GM12872 (cell line): Measurements from ENCODE around the gene CDC42EP1.

Source experiments
- TF ChIP-seq, protein P1 (sequence below): IDR thresholded peaks from 3 replicates; pipeline ENCODE4 v1.5.1; 2011; ENCODE audit warnings: low read depth, mild to moderate bottlenecking, low read length, moderate library complexity; ENCODE audit not compliant: insufficient read depth

Gene CDC42EP1

DNA sequence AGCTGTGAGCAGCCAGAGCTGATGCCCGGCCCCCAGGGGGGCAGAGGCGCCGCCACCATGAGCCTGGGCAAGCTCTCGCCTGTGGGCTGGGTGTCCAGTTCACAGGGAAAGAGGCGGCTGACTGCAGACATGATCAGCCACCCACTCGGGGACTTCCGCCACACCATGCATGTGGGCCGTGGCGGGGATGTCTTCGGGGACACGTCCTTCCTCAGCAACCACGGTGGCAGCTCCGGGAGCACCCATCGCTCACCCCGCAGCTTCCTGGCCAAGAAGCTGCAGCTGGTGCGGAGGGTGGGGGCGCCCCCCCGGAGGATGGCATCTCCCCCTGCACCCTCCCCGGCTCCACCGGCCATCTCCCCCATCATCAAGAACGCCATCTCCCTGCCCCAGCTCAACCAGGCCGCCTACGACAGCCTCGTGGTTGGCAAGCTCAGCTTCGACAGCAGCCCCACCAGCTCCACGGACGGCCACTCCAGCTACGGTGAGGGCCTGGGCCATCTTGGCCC lies 6.1 kb downstream of the CDC42EP1 start:
- TF ChIP-seq, protein P1, sequence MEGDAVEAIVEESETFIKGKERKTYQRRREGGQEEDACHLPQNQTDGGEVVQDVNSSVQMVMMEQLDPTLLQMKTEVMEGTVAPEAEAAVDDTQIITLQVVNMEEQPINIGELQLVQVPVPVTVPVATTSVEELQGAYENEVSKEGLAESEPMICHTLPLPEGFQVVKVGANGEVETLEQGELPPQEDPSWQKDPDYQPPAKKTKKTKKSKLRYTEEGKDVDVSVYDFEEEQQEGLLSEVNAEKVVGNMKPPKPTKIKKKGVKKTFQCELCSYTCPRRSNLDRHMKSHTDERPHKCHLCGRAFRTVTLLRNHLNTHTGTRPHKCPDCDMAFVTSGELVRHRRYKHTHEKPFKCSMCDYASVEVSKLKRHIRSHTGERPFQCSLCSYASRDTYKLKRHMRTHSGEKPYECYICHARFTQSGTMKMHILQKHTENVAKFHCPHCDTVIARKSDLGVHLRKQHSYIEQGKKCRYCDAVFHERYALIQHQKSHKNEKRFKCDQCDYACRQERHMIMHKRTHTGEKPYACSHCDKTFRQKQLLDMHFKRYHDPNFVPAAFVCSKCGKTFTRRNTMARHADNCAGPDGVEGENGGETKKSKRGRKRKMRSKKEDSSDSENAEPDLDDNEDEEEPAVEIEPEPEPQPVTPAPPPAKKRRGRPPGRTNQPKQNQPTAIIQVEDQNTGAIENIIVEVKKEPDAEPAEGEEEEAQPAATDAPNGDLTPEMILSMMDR = no peak

DNA sequence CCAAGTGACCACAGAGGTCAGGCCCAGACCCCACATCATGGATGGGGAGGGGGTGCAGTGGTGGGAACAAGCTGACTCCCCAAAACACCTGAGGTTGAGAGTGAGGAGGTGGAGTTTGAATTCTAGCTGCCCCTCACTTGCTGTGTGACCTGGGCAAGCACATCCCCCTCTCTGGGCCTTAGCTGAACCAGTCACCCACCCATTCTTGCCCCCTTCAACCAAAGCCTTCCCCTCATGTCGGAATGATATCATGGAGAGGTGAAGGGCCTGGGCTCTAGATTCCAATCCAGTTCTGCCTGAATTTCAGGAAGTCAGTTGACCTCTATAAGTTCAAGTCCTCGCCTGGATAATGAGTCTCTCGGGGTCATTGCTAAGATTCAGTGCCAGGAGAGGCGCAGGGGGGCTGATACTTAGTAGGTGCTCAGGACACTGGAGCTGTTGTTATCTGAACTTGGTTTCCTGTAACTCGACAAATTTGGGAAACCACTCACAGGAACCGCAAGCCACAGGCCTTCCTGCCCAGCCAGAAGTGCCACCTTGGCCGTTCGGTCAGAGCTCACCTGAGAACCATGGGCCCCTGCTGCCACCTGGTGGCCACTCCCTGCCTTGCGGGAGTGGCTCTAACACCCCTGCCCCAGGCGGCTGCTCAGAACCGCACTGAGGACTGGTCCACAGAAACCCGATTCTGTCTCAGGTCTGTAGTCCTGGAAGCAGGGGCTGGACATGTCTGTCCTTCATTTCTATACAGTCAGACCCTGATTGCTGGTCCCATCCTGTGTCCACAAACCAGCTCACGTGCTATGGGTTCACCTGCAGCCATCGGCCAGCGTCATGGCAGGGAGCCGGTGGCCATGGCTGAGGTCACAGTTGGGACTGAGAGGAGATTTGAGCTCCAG lies 6.9 kb downstream of the CDC42EP1 start:
- TF ChIP-seq, protein P1 = peak; percentile 99

DNA sequence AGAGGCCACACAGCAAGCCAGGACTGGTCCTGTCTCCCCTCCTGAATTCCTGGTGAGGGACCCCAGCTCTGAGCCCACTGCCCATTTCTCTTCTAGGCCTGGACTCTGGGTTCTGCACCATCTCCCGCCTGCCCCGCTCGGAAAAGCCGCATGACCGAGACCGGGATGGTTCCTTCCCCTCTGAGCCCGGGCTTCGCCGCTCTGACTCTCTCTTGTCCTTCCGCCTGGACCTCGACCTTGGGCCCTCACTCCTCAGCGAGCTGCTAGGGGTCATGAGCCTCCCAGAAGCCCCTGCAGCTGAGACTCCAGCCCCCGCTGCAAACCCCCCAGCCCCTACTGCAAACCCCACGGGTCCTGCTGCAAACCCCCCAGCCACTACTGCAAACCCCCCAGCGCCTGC lies 7.7 kb downstream of the CDC42EP1 start:
- TF ChIP-seq, protein P1 = no peak

DNA sequence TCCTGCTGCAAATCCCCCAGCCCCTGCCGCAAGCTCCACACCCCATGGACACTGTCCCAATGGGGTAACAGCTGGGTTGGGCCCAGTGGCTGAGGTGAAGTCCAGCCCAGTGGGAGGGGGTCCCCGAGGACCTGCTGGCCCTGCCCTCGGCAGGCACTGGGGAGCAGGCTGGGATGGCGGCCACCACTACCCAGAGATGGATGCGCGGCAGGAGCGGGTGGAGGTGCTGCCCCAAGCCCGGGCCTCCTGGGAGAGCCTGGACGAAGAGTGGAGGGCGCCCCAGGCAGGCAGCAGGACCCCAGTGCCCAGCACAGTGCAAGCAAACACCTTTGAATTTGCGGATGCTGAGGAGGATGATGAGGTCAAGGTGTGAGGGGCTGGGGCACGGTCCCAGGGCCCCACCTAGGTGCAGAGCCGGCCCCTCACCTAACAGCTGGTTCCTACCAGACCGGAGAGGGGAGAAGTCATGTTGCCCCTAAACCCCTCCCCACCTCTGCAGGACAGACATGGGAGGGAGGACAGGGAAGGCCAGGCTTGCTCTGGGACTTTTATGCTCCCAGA lies 8.2 kb downstream of the CDC42EP1 start:
- TF ChIP-seq, protein P1 = no peak

DNA sequence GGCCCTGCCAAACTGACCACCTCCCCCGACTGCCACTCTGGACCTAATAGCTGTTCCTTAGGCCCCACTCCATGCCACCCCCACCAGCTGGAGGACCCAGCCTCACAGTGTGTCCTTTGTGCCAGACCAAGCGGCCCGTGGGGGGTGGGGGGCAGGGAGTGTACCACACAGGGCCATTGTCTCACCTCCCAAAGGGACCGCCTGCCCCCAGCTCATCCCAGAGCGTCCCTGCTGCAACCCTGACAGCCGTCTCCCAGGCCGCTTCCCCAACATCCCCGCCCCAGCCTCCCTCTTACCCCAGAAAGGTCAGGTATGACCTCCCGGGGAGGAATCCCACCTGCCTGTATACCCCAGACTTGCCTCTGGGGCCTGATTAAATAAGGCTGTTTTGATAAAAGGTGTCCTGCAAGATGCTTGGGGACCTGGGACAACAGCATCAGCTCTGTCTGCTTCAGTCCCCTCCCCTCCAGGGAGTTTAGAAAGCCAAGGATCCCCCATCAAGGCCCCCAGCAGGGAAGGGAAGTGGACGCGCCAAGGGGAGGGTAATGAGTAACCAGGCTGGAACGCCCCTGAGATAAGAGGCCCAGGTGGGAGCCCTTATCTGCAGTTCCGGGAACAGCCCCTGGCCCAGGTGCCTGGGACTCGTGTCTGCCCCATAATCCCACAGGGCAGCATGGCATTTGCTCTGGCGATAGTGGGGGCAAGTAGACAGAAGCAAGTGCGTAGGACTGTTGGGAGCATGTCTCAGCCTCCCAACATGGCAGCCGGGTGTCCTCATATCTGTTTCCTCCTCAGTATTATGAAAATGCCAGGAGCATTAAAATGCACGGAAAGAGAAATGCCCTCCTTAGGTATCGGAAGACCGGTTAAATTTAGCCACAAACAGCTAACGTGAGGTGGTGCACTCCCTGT lies 9.0 kb downstream of the CDC42EP1 start:
- TF ChIP-seq, protein P1 = no peak

DNA sequence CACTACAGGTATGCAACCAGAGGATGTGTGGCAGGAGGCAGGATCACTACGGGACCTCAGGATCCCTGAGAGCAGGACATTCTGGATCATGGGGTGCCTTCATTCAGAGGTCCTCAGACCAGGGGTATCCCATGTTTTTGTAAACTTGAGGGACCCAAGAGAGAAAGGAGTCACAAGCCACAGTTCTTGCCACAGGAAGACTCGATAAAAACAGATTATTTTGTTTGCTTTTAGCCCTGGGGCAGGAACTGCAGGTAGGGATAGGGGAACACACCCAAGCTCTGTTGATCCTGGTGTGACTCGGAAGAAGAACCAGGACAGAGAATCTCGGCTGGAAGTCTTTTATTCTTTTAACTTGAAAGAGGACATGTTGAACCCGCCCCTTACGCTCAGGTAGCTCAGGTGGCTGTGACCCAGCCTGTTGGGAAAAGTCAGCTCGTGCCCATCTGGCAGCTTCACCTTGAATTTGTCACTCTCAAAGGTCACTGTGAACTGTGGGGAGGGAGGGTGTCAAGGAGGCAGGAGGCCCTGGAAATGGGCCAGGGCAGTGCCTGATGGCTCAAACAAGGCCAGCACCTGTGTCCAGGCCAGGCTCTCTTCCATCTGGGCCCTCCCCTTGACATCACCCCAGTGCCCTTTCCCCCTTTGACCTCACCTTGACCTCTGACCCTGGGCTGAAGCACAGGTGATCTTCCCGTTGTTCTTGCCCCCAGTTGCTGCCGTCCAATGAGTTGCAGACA lies 9.8 kb downstream of the CDC42EP1 start:
- TF ChIP-seq, protein P1 = no peak
